Esophagus squamous epithelium (tissue), 4 donors: ENCODE data around the gene NOX3.

Experiments used
- POLR2A ChIP-seq, 4 donors: fragments of 450-650 bp; IDR thresholded peaks; one replicate each; pipeline ENCODE4 v1.6.1; 2017; ENCODE audit warnings: antibody characterized with exemption in 4 of 4, mild to moderate bottlenecking in 4 of 4, moderate library complexity in 3 of 4
- TF ChIP-seq, protein P1 (sequence below), 6 experiments: fragments of 450-650 bp in 4 of 6; fragments of 200-600 bp in 2 of 6; sonication (generic) in 2 of 6; IDR thresholded peaks; one replicate each; pipeline ENCODE4 v1.5.1; 2016 to 2019; ENCODE audit warnings: antibody characterized with exemption in 6 of 6, mild to moderate bottlenecking in 4 of 6, moderate library complexity in 4 of 6

DNA sequence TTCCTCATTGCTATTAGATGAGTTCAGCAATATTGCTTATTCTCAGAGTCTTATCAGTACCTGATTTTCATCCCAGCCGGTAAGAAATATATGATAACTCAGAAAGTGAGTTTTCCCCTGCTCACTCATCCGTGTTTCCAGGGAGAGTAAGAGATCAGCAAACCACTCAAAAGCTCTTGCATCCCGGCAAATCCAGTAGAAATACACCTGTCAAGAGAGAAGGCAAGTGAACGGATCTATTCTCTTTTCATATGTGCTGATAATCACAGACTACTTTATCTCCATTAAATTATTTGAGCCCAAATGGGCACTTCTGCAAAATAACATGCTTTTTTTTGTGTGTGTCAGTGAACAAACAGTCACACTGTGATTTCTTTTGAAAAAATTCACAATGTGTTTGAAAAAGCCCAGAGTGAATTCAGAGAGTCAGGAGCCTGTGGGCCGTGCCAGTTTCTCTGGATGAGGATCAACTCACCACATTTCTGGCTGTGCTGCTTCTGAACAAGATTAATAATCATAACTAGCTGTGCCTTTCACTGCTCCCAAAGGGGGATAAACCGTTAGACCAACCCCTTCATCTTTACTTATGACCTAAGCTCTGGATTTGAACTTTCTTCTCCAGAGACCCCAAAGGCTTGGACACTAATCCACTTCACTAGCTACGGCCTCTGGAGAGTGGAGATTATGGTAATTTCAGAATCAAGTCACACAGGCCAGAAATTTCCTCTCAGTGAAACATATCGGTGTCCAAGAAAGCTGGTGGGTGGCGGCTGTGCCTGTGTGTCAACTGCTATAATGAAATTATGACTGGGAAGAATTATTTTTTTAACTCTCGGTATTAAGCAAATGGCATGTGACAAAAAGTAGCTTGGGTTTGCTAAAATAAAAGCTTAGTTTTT, 44.2 kb downstream of the NOX3 start:
- TF ChIP-seq POLR2A (IDR thresholded peaks at IDR 0.05): no peak
- TF ChIP-seq, protein P1, sequence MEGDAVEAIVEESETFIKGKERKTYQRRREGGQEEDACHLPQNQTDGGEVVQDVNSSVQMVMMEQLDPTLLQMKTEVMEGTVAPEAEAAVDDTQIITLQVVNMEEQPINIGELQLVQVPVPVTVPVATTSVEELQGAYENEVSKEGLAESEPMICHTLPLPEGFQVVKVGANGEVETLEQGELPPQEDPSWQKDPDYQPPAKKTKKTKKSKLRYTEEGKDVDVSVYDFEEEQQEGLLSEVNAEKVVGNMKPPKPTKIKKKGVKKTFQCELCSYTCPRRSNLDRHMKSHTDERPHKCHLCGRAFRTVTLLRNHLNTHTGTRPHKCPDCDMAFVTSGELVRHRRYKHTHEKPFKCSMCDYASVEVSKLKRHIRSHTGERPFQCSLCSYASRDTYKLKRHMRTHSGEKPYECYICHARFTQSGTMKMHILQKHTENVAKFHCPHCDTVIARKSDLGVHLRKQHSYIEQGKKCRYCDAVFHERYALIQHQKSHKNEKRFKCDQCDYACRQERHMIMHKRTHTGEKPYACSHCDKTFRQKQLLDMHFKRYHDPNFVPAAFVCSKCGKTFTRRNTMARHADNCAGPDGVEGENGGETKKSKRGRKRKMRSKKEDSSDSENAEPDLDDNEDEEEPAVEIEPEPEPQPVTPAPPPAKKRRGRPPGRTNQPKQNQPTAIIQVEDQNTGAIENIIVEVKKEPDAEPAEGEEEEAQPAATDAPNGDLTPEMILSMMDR (IDR thresholded peaks at IDR 0.05): no peak
